ENCODE measurements around the gene NFATC3.

NFATC3 gene

GRCh38 chr16:68085259-68086071 is at the start of gene NFATC3:
NFATC3 (plus strand) TSS chr16:68085370; CDS start chr16:68085682, 312 bp downstream.
- DNase-seq = peak; percentile 67 to 96

- DNase-seq = no peak
These were observed 47.2 kb upstream of the NFATC3 start for GRCh38 chr16:68037841-68038597.

DNA sequence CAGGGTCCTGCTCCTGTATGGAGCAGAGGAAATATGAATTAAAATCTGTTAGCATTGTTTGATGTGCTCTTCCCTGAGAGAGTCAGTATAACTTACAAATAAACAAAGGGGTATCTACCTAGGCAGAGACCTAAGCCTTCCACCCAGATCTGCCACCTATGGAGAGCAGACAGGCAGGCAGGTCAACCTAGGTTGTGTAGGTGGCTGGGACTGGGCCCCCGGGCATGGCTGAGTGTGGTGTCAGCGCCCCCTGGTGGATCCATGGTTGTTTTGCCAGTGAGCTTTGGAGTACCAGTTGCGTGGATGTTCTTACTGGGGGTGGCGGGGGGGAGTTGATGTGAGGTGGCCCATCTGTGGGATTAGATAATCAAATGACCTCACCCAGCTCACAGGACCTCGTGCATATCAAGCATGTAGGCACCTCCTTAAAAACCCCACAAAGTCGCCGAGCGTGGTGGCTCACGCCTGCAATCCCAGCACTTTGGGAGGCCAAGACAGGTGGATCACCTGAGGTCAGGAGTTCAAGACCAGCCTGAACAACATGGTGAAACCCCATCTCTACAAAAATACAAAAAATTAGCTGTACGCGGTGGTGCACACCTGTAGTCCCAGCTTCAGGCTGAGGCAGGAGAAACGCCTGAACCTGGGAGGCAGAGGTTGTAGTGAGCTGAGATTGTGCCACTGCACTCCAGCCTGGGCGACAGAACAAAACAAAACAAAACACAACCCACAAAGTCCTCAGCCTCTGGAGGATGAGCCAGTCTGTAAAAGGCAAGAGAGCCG is 44.5 kb upstream of the NFATC3 start:
- peak; percentile 63 to 75 for DNase-seq

DNA sequence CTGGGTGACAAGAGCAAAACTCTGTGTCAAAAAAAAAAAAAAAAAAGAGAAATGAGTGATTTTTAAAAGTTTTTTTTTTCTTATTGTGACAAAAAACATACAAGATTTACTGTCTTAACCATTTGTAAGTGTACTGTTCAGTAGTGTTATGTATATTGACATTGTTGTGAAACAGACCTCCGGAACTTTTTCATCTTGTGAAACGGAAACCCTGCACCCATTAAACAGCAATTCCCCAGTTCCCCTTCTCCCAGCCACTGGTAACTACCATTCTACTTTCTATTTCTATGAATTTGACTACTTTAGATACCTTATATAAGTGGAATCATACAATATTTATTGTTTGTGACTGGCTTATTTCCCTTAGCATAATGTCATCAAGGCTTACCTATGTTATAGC is 43.4 kb upstream of the NFATC3 start:
- DNase-seq = no peak

GRCh38 chr16:68046106-68046505 is 39.1 kb upstream of the NFATC3 start:
- DNase-seq = no peak

- DNase-seq = no peak
These were observed 37.2 kb upstream of the NFATC3 start for GRCh38 chr16:68047987-68048386.

- no peak for DNase-seq
These were observed 35.7 kb upstream of the NFATC3 start for GRCh38 chr16:68049449-68049848.

- DNase-seq = no peak
These were observed 29.8 kb upstream of the NFATC3 start for GRCh38 chr16:68055395-68055794.

DNA sequence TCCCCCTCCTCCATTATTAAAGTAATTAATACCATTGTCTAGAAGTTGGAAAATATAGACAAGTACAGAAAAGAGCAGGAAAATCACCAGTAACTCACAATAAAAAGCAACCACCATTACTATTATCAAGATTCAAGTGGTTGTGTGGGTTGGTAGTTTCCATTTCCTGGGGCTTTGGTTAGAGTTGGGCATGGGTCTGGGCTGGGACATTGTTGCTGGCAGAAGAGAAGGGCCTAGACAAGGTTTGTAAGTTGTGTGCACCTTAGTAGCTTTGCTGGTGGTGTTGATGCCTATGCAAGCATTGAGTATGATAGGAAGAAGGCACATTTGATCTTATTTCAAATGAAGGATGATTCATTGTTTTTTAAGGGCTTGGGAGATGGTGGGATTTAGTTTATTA is 25.4 kb upstream of the NFATC3 start:
- no peak for DNase-seq

DNA sequence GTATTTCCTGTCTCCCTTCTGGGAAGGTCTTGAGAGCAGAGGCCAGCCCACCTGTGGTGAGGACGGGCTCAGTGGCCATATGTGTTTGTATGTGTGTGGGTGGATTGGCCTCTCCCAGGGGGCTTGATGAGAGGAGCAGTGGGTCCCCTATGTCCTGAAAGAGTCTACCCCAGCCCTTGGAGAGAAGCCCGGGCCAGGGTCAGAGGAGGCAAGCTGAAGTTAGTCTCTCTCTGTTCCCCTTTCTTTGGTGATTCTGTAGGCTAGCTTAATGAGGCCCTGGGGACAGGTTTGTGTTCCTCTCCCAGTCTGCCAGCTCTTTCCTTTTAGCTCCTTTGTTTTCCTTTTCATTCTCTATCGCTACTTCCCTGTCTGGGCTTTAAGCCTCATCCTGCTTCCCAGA is 23.8 kb upstream of the NFATC3 start:
- DNase-seq = no peak

DNA sequence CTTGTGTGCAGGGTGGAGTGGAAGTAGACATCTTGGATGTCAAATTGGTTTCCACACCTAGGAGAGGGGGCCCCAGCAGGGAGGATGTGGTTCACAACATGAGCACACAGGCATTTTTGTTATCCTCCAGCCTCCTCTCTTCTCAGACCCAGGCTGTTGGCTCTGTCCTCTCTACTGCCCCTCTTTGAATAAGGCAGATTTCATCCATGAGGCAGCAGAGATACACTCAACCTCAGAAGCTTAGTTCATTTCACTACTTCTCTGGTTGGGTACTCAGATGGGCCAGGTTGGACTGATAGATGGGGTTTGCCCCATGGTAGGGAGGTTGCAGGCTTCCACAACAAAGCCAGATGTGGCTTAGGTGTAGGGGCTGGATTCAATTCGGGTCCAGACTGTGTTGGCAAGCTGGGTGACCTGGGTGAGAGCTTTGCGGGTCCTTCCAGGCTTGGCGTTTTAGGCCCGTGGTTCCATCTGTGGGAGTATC is 22.2 kb upstream of the NFATC3 start:
- no peak for DNase-seq

- DNase-seq = peak; percentile 14 to 53
These were observed 20.3 kb upstream of the NFATC3 start for GRCh38 chr16:68064791-68065365.

DNA sequence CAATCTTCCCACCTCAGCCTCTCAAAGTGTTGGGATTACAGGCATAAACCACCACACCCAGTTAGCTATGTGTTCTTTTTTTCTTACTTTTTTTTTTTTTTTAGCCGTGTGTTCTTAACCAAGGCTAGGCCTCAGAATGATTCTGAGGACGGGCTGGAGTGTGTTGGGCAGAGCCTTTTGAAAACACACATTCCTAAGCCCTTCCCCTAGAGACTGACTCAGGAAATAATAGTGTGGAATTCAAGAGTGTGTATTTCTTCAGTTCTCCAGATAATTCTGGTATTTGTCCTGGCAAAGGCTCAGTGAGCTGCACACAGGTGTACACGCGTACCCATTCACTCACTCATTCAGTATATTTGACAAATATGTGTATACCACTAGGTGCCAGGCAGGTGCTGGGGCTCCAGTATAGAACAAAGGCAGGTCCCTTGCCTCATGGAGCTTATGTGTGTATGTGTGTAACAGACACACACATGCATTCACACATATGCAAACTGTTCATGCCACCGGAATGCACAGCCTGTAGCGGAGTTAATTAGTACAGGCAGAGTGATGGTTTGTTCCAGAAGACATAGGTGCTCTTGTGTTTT is 19.4 kb upstream of the NFATC3 start:
- DNase-seq = no peak

DNA sequence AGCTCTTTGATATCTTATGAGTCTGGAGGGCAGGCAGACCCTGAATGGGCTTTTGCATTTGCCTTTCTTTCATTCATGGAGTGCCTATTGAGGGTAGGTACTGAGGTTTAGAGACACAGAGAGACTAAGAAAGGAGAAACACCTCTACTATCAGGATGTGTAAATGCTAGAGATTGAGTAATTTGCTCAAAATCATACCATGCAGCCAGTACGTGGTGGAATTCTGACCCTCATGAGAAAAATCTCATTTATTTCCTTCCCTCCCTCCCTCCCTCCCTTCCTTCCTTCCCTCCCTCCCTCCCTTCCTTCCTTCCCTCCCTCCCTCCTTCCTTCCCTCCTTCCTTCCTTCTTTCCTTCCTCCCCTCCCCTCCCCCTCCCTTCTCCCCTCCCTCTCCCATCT is 18.4 kb upstream of the NFATC3 start:
- no peak for DNase-seq

DNA sequence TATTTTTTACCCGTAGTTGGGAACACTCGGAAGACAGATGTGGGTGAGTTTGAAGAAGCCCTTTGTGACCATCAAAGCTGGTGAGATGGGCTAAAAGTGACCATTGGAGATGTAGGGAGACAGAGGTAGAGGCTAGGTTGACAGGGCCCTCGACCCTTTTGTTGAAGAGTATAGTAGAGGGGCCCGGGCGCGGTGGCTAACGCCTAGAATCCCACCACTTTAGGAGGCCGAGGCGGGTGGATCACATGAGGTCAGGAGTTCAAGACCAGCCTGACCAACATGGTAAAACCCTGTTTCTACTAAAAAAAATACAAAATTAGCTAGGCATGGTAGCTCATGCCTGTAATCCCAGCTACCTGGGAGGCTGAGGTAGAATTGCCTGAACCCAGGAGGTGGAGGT is 16.2 kb upstream of the NFATC3 start:
- no peak for DNase-seq

DNA sequence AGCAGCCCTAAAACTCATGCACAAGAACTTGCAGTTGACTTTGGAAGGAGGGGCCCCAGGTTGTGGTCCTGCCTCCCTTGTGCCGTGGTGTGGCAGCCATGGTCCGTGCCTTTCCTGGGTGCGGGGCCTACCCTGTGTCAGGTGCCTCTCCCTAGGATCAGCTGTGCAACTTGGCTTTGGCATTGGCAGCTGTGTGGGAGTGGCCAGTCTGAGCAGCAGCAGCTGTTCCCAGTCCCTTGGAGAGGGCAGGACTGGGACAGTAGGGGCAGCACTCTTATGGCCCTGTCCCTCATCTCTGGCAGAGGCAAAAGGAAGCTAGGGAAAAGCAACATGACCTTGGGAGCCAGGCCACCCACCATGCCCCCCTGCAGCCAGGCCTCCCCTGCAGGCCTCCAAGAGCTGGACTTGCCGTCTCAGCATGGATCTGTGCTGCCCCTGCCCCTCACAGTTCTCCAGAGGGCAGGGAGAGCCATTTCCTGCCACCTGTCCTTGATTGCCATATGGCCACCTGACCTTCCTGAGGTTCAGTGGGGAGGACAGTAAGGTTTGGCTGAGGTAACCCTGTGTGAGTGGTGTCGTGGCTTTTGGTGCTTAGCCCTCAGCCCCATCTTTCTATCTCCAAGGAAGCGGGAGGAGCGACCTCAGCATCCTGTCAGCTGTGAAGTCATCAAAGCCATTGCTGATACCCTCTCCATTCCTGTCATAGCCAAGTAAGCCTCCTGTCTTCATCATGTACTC is 15.5 kb upstream of the NFATC3 start:
- DNase-seq = peak; percentile 76 to 93

- DNase-seq = no peak
These were observed 14.9 kb upstream of the NFATC3 start for GRCh38 chr16:68070249-68070730.

DNA sequence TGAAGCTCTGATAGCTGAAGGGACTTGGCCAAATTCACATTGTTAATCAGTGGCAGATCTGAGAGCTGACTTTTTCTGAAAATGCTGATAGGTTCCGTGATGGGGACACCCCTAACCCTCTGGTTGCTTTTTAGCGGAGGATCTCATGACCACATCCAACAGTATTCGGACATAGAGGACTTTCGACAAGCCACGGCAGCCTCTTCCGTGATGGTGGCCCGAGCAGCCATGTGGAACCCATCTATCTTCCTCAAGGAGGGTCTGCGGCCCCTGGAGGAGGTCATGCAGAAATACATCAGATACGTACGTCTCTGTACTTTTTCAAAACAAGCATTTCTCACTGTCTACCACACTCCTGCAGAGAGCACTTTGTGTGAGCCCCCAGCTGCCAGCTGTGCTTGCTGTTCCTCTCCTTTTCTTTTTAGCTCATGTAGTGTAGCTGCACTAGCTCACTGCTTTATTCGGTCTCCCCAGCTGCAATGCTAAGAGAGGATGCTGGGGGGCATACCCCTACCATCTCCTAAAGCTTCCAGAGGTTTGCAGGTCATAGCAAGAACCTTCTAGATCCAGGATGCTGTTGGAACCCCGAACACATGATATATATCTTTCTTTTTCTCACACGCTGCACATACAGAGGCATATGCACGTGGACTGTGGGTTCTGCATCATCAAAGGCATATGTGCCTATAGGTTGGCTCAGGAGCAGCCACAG is 14.2 kb upstream of the NFATC3 start:
- DNase-seq = no peak

- no peak for DNase-seq
These were observed 13.7 kb upstream of the NFATC3 start for GRCh38 chr16:68071518-68071901.

DNA sequence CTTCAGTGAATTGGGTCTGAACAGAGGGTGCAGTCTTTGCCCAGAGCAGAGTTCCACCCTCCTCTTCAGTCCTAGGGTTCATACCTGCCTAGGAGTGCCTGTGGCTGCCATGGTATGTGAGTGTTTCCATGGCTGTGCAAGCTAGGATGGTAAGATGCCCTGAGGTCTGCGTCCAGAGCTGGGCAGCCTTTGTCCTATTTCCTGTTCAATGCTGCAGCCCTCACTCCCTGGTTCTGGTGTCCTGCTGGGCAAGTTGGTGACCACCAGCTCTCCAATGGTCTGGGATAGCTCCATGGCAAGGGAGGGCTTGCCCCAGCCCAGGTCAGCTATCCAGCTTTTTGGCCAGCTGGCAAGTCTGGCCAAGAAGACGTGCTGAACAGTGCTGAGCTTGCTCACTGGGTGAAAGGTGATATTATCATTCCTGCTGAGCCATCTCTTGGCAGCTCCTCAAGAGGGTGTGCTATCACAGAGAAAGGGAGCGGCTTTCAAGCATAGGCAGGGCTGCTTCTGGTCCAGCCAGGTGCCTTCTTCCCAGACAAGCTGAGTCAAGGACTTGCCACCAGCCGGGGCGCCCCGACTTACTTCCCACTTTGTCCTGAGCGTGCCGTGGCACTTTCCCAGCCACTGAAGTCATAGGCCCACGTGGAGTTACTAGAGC is 13.0 kb upstream of the NFATC3 start:
- no peak for DNase-seq

All from NCI-H524 (cell line).